Peyer's patch (tissue), 4 donors: ENCODE results near the gene PPM1G.

Source experiments
- CTCF ChIP-seq, 6 experiments: fragments of 450-650 bp in 4 of 6; fragments of 200-600 bp in 2 of 6; sonication (generic) in 1 of 6; IDR thresholded peaks; one replicate each; pipeline ENCODE4 v1.5.1; 2017 to 2019; ENCODE audit warnings: antibody characterized with exemption in 6 of 6, mild to moderate bottlenecking in 3 of 6, moderate library complexity in 1 of 6
- POLR2A ChIP-seq, 2 donors: fragments of 450-650 bp; IDR thresholded peaks; one replicate each; pipeline ENCODE4 v1.5.1; 2017; ENCODE audit warnings: antibody characterized with exemption in 2 of 2, mild to moderate bottlenecking in 2 of 2, moderate library complexity in 2 of 2

- TF ChIP-seq CTCF (IDR thresholded peaks at IDR 0.05) (peak; percentile 53 to 85 (median 71)), POLR2A (IDR thresholded peaks at IDR 0.05) (peak; percentile 44 to 55)
Measured at GRCh38 chr2:27370026-27370815, 39.2 kb downstream of the PPM1G start, which contains the start of the genes EIF2B4 and SNX17.
